ENCODE data around the gene LITAFD. TPM values are rescaled to one million over a fixed set of nuclear protein-coding genes. Genes with fewer than 3 reads are reported as not detected.

LITAFD gene
- polyA plus RNA-seq, 1 experiment, result not detected

DNA sequence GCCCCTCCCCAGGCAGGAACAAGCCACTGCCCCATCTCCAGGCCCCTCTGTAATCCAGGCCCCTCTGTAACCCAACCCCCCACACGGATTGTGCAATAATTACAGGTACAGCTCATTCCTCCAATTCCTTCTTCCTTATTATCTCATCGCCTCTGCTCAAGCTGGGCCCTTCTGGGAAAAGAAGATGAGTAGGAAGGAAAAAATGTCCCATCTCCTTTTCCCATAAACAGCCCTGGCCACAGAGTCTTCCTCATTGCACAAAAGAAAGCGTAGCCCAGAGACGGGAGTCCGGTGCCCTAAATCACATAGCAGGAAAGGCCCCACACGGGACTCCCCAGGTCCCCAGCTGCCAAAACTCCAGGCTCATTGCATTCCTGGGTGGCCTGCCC lies 3.6 kb upstream of the LITAFD start:
- ChIA-PET POLR2A (interaction anchor here (1.0 to 1.5 kb wide), 4 partner anchors 10 to 81 kb away, joined by 3 to 12 read pairs (median 3); partner anchors contain the start of genes CARHSP1, PMM2 and TMEM186), CTCF (interaction anchor here (1.2 to 5.1 kb wide), 2 partner anchors 10 to 130 kb away, joined by 4 to 26 read pairs; no protein-coding TSS in a partner anchor)
- peak; percentile 66 for DNase-seq (ENCODE audit: low read depth, low spot score)
- H3K9me3 ChIP-seq (ENCODE audit: control insufficient read depth, insufficient read depth, low read length), result no peaks in the 10 kb centered on the region; the same call in 1 of the 2 replicates
- H3K4me3 ChIP-seq (ENCODE audit: low read depth, low read length), result no peak overlapping the region
- H3K27ac ChIP-seq (ENCODE audit: low read depth, low read length), result peak overlapping the region; percentile 93
- TF ChIP-seq, protein P1, sequence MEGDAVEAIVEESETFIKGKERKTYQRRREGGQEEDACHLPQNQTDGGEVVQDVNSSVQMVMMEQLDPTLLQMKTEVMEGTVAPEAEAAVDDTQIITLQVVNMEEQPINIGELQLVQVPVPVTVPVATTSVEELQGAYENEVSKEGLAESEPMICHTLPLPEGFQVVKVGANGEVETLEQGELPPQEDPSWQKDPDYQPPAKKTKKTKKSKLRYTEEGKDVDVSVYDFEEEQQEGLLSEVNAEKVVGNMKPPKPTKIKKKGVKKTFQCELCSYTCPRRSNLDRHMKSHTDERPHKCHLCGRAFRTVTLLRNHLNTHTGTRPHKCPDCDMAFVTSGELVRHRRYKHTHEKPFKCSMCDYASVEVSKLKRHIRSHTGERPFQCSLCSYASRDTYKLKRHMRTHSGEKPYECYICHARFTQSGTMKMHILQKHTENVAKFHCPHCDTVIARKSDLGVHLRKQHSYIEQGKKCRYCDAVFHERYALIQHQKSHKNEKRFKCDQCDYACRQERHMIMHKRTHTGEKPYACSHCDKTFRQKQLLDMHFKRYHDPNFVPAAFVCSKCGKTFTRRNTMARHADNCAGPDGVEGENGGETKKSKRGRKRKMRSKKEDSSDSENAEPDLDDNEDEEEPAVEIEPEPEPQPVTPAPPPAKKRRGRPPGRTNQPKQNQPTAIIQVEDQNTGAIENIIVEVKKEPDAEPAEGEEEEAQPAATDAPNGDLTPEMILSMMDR (IDR thresholded peaks at IDR 0.05; ENCODE audit: low read depth, low read length), result no peak
- no peaks in the 10 kb centered on the region for H3K27me3 ChIP-seq (ENCODE audit: control insufficient read depth, insufficient read depth, low read length)

GRCh38 chr16:8880839-8881510 lies 1.2 kb upstream of the LITAFD start:
- ChIA-PET CTCF (interaction anchor here (0.6 to 5.1 kb wide), 27 partner anchors 10 to 314 kb away, joined by 3 to 43 read pairs (median 6); partner anchors contain the start of gene CARHSP1), POLR2A (interaction anchor here (0.6 to 1.6 kb wide), 6 partner anchors 12 to 129 kb away, joined by 3 to 9 read pairs (median 3); partner anchors contain the start of gene CARHSP1)
- TF ChIP-seq, protein P1 (IDR thresholded peaks at IDR 0.05; ENCODE audit: low read depth, low read length), result no peak
- Histone ChIP-seq H3K4me3 (ENCODE audit: low read depth, low read length) (no peak overlapping the region), H3K27ac (ENCODE audit: low read depth, low read length) (no peak overlapping the region), H3K9me3 (ENCODE audit: control insufficient read depth, insufficient read depth, low read length) (no peaks in the 10 kb centered on the region; the same call in 1 of the 2 replicates), H3K27me3 (ENCODE audit: control insufficient read depth, insufficient read depth, low read length) (no peaks in the 10 kb centered on the region)
- no peak for DNase-seq (ENCODE audit: low read depth, low spot score)

DNA sequence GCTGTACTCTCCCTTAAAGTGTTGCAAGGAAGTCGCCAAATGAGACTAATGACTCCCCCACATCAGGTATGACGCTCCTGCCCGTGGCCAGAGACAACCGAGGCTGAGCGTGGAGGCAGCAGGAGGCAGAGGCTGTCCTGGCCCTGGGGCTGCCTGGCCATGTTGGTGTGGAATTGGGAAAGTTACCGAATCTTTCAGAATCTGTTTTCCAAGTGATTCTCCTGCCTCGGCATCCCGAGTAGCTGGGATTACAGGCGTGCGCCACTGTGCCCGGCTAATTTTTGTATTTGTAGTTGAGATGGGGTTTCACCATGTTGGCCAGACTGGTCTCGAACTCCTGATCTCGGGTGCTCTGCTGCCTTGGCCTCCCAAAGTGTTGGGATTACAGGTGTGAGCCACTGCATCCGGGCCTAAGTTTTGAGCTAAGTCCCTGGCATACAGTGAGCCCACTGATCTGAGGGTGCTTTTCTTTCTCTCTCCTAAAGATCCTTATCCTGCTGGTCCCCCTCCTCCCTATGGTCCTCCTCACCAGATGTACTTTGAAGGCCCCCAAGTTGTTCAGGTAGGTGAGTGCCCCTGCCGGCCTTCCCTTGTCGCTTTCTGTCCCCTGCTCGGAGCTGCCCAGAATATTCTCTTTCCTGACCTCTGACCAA lies 700 bp downstream of the LITAFD start:
- Histone ChIP-seq H3K9me3 (ENCODE audit: control insufficient read depth, insufficient read depth, low read length) (no peaks in the 10 kb centered on the region; the same call in 1 of the 2 replicates), H3K27ac (ENCODE audit: low read depth, low read length) (no peak overlapping the region), H3K4me3 (ENCODE audit: low read depth, low read length) (no peak overlapping the region), H3K27me3 (ENCODE audit: control insufficient read depth, insufficient read depth, low read length) (no peaks in the 10 kb centered on the region)
- DNase-seq (ENCODE audit: low read depth, low spot score), result no peak
- TF ChIP-seq, protein P1 (IDR thresholded peaks at IDR 0.05; ENCODE audit: low read depth, low read length), result no peak
- POLR2A ChIA-PET, result interaction anchor here (0.7 kb wide), 1 partner anchor 12 kb away, joined by 3 read pairs; no protein-coding TSS in a partner anchor
- CTCF ChIA-PET, result interaction anchor here (1.2 to 5.1 kb wide), 2 partner anchors 125 to 222 kb away, joined by 6 to 26 read pairs; no protein-coding TSS in a partner anchor

- no peak overlapping the region for H3K4me3 ChIP-seq (ENCODE audit: low read depth, low read length)
- DNase-seq (ENCODE audit: low read depth, low spot score), result no peak
- CTCF ChIA-PET, result interaction anchor here (1.1 to 3.6 kb wide), 3 partner anchors 10 to 225 kb away, joined by 3 to 17 read pairs (median 4); no protein-coding TSS in a partner anchor
- H3K27me3 ChIP-seq (ENCODE audit: control insufficient read depth, insufficient read depth, low read length), result no peaks in the 10 kb centered on the region
- TF ChIP-seq, protein P1 (IDR thresholded peaks at IDR 0.05; ENCODE audit: low read depth, low read length), result peak; percentile 25; the same call in 1 of the 2 replicates
- no peaks in the 10 kb centered on the region; the same call in 1 of the 2 replicates for H3K9me3 ChIP-seq (ENCODE audit: control insufficient read depth, insufficient read depth, low read length)
- POLR2A ChIA-PET, result interaction anchor here (0.7 to 0.9 kb wide), 2 partner anchors 12 to 14 kb away, joined by 4 to 5 read pairs; no protein-coding TSS in a partner anchor
- peak overlapping the region; percentile 91 for H3K27ac ChIP-seq (ENCODE audit: low read depth, low read length)
These were observed 3.8 kb downstream of the LITAFD start for GRCh38 chr16:8885674-8886592.
